GM13977 (cell line): ENCODE measurements around the gene PKP1.

Experiments used
- DNase-seq: peaks from one replicate; pipeline ENCODE4 v3.0.0; 2012; ENCODE audit warnings: low spot score
- in situ Hi-C: fragments of 300-500 bp; cut with MboI; formaldehyde crosslinking; loops from one replicate; pipeline ENCODE4 v1.12.0; 2022; ENCODE audit warnings: low sequenced_read_pairs, low pct_unique_long_range_greater_than_20kb, mixed read lengths, inconsistent platforms; ENCODE audit not compliant: unreplicated experiment
- TF ChIP-seq, protein P1 (sequence below): IDR thresholded peaks from 2 replicates; pipeline ENCODE4 v1.5.1; 2012; ENCODE audit warnings: mild to moderate bottlenecking, control low read depth; ENCODE audit not compliant: insufficient read depth; ENCODE audit errors: extremely low read depth, missing control alignments

The PKP1 gene

GRCh38 chr1:201260648-201261311 is 22.5 kb upstream of the PKP1 start:
- in situ Hi-C loops, result no loop called here
- DNase-seq, result no peak
- TF ChIP-seq, protein P1, sequence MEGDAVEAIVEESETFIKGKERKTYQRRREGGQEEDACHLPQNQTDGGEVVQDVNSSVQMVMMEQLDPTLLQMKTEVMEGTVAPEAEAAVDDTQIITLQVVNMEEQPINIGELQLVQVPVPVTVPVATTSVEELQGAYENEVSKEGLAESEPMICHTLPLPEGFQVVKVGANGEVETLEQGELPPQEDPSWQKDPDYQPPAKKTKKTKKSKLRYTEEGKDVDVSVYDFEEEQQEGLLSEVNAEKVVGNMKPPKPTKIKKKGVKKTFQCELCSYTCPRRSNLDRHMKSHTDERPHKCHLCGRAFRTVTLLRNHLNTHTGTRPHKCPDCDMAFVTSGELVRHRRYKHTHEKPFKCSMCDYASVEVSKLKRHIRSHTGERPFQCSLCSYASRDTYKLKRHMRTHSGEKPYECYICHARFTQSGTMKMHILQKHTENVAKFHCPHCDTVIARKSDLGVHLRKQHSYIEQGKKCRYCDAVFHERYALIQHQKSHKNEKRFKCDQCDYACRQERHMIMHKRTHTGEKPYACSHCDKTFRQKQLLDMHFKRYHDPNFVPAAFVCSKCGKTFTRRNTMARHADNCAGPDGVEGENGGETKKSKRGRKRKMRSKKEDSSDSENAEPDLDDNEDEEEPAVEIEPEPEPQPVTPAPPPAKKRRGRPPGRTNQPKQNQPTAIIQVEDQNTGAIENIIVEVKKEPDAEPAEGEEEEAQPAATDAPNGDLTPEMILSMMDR, result no peak

DNA sequence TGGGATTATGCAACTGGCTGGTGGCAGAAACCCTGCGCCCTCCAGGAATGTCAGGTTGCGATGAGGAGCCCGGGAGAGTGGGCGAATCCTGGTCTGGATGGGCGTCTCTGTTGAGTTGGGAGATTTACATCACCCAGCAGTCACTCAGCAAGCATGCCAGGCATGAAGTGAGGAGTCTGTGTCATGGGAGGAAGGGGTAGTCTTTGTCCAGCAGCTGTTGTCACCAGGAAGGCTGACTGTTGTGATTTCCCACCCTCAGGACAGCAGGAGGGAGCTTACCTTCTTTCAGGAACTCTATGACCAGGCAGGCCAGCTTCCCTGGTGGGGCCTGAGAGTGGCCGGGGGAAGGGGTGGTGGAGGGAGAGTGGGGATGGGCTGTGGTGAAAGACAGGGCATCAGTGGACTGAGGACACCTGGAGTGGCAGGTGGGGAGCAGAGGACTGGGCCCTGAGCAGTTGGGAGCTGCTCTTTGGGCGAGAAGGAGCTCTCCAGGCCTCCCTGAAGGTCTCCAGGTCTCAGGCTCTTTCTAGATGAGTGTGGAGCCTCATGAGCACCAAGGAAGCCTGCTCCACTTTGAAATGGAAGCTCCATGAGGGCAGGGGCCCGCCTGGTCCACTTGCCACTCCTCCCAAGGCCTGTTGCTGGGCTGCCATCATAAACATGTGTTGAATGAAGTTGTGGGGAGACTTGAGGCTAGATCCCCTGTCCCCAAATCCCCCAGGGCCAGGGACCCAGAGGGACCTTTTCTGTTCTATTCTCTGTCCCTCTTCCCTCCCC is 21.3 kb upstream of the PKP1 start:
- TF ChIP-seq, protein P1, result no peak
- DNase-seq, result no peak
- in situ Hi-C loops, result no loop called here

GRCh38 chr1:201262963-201263608 is 20.2 kb upstream of the PKP1 start:
- DNase-seq, result no peak
- TF ChIP-seq, protein P1, result no peak
- in situ Hi-C loops, result no loop called here

DNA sequence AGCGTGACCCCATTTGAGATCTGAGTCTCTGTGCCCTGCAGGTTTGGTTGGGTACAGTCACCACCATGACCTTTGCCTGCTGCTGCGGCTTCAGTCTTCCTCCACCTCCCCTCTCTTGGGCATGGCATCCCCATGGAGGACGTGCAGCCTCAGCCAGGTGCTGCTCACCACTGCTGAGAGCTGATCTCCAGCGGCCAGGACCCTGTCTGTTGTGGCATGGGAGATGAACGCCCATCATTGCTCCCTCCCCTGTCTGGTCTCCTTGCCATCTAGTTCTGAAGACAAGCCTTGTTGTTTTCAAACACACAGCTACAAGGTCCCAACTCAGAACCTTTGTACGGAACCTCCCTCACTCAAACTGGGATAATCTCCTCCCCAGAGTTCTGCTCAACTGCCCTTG is 19.2 kb upstream of the PKP1 start:
- in situ Hi-C loops, result no loop called here
- no peak for DNase-seq
- TF ChIP-seq, protein P1, result no peak

DNA sequence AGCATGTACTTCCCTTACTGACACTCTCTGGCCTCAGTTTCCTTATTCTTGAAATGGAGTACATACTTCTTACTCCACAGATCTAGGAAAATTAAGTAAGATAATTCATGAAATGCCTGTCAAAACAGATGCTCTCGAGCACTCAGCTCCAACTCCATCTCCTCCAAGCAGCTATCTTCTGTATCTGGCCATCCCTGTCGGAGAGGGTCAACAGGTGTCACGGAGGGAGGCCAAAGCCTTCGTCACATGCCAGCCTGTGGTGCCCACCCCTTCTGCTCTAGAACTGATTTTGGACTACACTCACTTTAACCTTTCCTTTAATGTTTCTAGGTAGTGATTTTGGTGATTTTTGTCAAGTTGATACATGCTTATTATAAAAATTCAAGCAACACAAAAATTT is 18.8 kb upstream of the PKP1 start:
- TF ChIP-seq, protein P1, result no peak
- no peak for DNase-seq
- in situ Hi-C loops, result no loop called here

DNA sequence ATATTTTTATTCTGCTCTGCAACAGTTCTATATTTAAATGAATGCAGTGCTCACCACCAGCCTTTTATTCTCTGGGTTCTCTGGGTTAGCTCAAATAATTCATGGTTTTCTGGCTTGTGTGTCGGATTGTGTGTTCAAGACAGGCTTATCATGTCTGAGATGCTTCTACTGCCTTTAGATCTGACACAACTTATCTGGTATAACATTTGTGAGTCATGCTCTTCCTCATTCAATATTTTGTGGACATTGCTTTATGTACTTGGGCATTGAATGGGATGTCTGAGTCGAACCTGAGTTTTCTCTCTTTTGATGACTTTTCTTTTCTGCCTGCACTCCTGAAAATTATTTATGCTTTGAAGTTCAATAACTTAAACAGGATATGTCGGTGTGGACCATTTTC is 17.6 kb upstream of the PKP1 start:
- in situ Hi-C loops, result no loop called here
- no peak for DNase-seq
- TF ChIP-seq, protein P1, result no peak
